Measurements from ENCODE around the gene CD34.

CD34 gene

GRCh38 chr1:207871117-207871649, 39.7 kb downstream of the CD34 start:
- no peak for DNase-seq

GRCh38 chr1:207870306-207871031, 40.5 kb downstream of the CD34 start:
- no peak for DNase-seq

GRCh38 chr1:207869859-207870258, 41.1 kb downstream of the CD34 start:
- DNase-seq = no peak

- peak; percentile 58 for DNase-seq
Measured at GRCh38 chr1:207868774-207869721, 41.9 kb downstream of the CD34 start.

- DNase-seq = no peak
Measured at GRCh38 chr1:207868251-207868773, 42.6 kb downstream of the CD34 start.

- DNase-seq = no peak
Measured at GRCh38 chr1:207867136-207868109, 43.5 kb downstream of the CD34 start.

GRCh38 chr1:207866471-207867135, 44.3 kb downstream of the CD34 start:
- DNase-seq = no peak

- DNase-seq = peak; percentile 84
Measured at GRCh38 chr1:207863893-207864535, 46.9 kb downstream of the CD34 start.

GRCh38 chr1:207862241-207862787, 48.6 kb downstream of the CD34 start:
- no peak for DNase-seq

- no peak for DNase-seq
Measured at GRCh38 chr1:207861442-207862177, 49.3 kb downstream of the CD34 start.

- DNase-seq = no peak
Measured at GRCh38 chr1:207860531-207860930, 50.4 kb downstream of the CD34 start.

- DNase-seq = no peak
Measured at GRCh38 chr1:207858806-207859205, 52.1 kb downstream of the CD34 start.

GRCh38 chr1:207858281-207858680, 52.6 kb downstream of the CD34 start:
- DNase-seq = no peak

- no peak for DNase-seq
Measured at GRCh38 chr1:207857447-207857846, 53.5 kb downstream of the CD34 start.

GRCh38 chr1:207856276-207857023, 54.5 kb downstream of the CD34 start:
- no peak for DNase-seq

GRCh38 chr1:207854001-207854400, 56.9 kb downstream of the CD34 start:
- no peak for DNase-seq

- peak; percentile 48 for DNase-seq
Measured at GRCh38 chr1:207853372-207853757, 57.6 kb downstream of the CD34 start.

- DNase-seq = peak; percentile 57
Measured at GRCh38 chr1:207852576-207853371, 58.2 kb downstream of the CD34 start.

Data from GDM1 (cell line).